ENCODE data around the gene CNTNAP1.
"Not testable (repeated sequence)": the region's sequence is repeated elsewhere in the genome, so short reads cannot be mapped to it uniquely, and the experiment has no call there.

Gene CNTNAP1

DNA sequence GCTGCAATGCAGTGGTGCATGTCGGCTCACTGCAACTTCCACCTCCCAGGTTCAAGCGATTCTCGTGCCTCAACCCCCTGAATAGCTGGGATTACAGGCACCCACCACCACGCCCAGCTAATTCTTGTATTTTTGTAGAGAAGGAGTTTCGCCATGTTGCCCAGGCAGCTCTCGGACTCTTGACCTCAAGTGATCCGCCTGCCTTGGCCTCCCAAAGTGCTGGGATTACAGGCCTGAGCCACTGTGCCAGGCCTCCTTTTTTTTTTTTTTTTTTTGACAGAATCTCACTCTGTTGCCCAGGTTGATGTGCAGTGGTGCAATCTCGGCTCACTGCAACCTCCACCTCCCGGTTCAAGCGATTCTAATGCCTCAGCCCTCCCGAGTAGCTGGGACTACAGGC is 60.6 kb downstream of the CNTNAP1 start:
- not testable (repeated sequence) for DNase-seq (ENCODE audit: low read depth)

DNA sequence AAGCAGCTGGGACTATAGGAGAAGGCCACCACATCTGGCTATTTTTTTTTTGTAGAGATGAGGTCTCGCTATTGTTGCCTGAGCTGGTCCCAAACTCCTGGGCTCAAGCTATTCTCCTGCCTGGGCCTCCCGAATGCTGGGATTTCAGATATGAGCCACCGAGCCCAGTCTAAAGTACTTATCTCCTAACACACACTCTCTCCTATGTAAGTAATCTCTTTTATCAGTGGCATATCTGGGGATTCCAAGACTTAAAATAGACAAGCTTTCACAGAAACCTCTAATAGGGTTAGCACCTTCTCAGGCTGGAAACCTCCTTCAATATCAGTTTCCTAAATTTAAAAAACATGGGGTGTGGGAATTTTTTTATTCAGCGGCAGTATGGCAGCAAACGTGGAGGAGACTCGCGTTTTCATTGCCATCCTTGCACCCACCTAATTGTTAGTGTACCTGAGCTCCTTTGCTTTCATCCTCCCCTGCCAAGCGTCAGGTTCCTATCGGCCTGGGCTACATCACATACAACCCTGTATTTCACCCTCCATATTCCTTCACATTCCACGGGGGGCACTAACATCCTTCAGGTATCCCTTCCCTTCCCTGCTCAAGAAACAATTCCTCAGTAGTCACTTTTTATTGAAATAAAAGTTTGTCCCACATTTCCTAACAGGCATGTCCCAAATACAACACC is 61.4 kb downstream of the CNTNAP1 start:
- DNase-seq (ENCODE audit: low read depth), result no peak

DNA sequence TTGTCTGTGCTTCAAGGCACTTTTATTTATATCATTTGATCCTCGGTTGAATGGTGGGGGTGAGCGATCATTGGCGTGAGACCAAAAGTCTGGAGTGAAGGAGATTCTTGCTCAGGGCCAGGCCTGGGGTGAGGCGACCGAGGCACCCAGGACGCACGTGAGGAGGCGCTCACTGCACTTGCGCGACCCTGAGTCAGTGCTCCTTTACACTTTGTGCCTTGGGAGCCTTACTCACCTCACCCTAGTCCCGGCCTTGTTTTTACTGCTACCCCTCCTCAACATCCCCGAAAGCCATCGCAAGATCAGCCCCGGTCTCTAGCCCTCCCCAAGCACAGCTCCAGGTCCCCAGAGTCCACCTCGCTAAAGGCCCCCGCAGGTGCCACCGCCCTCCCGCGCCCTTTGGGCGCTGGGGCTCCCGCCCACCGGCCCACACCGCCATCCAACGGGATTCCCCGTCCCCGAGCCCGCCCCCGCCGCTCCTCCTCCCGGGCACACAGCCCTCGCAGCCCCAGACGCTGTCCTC is 62.0 kb downstream of the CNTNAP1 start:
- peak; percentile 40 for DNase-seq (ENCODE audit: low read depth)

DNA sequence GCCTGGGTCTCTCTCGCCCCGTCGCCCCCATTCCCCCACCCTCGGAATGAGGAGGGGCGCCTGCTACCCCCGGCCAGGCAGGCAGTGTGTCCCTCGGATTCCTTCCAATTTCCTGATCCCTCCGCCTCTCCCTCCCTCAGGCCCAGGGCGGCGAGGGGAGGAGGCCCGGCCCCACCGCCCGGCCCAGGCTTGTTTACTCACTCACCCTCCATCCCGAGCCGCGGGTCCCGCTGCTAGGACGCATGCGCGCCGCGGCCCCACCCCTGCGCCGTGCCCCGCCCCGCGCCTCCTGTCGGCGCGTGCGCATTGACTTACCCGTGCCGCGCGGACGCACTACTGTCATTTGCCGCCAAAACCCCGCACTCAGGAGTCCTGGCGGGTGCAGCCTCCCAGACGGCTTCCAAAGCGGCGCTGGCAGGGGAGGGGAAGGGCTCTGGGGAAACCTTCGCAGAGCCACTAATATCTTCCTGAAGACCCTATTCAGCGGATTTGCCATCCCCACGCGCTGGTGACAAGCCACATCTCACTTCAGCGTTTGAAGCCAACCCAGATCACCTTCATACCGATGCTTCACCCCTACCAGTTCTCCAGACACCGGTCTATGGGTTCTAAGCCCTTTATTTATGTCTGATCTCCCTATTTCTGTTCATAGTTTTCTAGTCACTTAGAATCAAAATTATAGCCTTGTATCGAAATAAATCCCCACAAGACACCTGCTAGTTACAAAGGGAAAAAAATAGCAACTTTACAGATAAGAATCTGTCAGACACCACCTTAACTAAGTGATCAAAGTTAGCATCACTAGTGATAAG is 62.7 kb downstream of the CNTNAP1 start, which contains the start of gene EZH1:
Gene EZH1 (minus strand): TSS at position 235 of the 812 bp plus-strand sequence. CDS start 16,099 bp downstream, outside the sequence.
- peak; percentile 81 for DNase-seq (ENCODE audit: low read depth)

DNA sequence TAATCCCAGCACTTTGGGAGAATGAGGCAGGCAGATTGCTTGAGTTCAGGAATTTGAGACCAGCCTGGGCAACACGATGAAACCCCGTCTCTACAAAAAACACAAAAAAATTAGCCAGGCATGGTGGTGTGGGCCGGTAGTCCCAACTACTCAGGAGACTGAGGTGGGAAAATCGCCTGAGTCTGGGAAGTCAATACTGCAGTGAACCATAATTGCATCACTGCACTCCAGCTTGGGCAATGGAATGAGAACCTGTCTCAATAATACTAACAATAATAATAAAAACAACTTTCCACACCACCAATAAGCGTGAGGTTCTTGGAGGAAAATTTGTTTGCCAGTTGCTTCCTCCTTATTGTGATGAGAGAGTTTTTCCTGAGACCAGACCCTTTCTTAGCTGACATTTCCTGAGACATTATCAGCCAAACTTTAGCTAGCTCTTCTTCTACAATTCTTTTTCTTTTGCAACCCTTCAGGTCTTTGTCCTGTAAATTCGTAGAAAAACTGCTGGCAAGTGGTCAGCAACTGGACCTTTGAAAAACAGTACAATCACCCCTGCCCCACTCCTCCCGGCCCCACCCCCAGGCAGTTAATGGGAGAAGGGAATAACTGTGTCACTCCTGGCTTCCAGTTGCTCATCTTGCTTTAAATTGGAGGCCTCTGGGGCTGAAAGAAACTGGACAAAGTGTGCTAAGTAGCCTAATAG is 66.0 kb downstream of the CNTNAP1 start:
- no peak for DNase-seq (ENCODE audit: low read depth)

DNA sequence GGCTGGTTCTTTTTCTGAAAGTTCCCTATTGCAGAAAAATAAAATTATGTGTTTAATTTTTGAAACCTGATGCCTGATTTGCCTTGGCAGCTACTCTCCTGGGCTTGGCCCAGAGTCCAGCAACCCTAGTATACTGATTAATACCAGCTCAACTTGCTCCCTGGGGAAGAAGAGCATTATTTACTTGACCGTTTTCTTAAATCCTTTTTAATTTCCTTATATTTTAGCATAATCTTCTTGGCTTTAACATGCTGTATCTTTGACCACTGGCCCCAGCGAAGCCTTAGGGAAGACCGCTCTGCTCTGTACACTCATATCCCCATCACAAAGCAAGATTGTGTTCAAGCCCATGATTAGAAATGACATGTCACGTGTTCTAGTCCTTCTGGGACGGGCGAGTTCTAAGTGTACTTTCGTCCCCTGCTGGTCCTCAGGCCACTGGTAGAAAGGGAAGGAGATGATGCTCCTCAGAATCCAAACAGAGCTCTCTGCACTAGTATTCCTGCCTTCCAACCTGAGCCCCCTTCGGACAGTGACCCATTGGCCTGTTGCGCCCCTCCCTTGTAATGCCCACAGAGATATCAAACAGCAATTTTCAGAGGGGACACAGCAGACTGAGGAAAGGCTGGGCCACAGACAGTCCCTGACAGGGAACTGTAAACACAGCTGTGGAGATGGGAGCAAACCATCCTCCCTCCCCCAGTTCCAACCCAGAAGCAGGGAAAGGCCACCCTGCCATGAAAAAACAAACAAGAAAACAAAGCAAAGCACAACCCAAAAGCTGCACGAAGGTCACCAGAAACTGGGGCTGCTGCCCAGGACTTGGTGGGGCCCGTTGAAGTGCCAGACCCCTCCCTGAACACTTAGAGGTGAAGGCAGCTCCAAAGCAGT is 66.8 kb downstream of the CNTNAP1 start:
- no peak for DNase-seq (ENCODE audit: low read depth)
